Body of pancreas (tissue), 4 donors: ENCODE results near the gene FAM50A. TPM values are rescaled to one million over a fixed set of nuclear protein-coding genes. Genes with fewer than 3 reads are reported as not detected.
A peak's percentile ranks its signal among the peaks of the same experiment; 100 is the strongest.

Experiments
- ATAC-seq: fragments of 150-250 bp; one replicate; pipeline ENCODE4 v1.9.1; 2016
- DNase-seq, 4 donors: peaks; one replicate each; pipeline ENCODE4 v3.0.0-alpha.2; 2019
- H3K27ac ChIP-seq, 4 donors: fragments of 200-600 bp; sonication (generic); 1 replicate in 3 of 4; 2 replicates in 1 of 4; pipeline versions ENCODE4 v1.5.1 to v1.6.1; 2016 to 2019; ENCODE audit warnings: mild to moderate bottlenecking in 1 of 4, mixed read lengths in 1 of 4, moderate library complexity in 1 of 4
- H3K27me3 ChIP-seq, 2 donors: fragments of 200-600 bp; sonication (generic); one replicate each; pipeline ENCODE4 v1.6.0; 2016; ENCODE audit warnings: mild to moderate bottlenecking in 1 of 2
- H3K36me3 ChIP-seq, 2 donors: fragments of 200-600 bp; sonication (generic); replicated peaks in 1 of 2; 2 replicates each; pipeline ENCODE4 v1.5.1; 2016; ENCODE audit warnings: low read depth in 2 of 2; ENCODE audit not compliant: insufficient read depth in 1 of 2
- H3K4me1 ChIP-seq: fragments of 200-600 bp; sonication (generic); one replicate; pipeline ENCODE4 v1.6.0; 2016
- H3K4me3 ChIP-seq, 2 donors: fragments of 200-600 bp; sonication (generic); 1 replicate in 1 of 2; 2 replicates in 1 of 2; pipeline ENCODE4 v1.5.1; 2016 to 2019
- H3K9me3 ChIP-seq, 3 donors: fragments of 200-600 bp; sonication (generic); 1 replicate in 2 of 3; 2 replicates in 1 of 3; pipeline ENCODE4 v1.5.1; 2016
- CTCF ChIP-seq, 7 experiments: fragments of 450-650 bp in 4 of 7; fragments of 200-600 bp in 3 of 7; sonication (generic) in 3 of 7; IDR thresholded peaks; one replicate each; pipeline ENCODE4 v1.5.1; 2016 to 2019; ENCODE audit warnings: antibody characterized with exemption in 7 of 7
- POLR2A ChIP-seq, 3 donors: fragments of 450-650 bp; IDR thresholded peaks; one replicate each; pipeline ENCODE4 v1.6.1; 2016; ENCODE audit warnings: antibody characterized with exemption in 3 of 3, mild to moderate bottlenecking in 2 of 3
- WGBS, 2 donors: methylation state at CpG; one replicate each; pipeline ENCODE4 v1.1.5; 2017; 5-methylcytosine and 5-hydroxymethylcytosine counted together
- intact Hi-C: fragments of 100-400 bp; cut with DNase I; formaldehyde crosslinking; loops from one replicate; pipeline ENCODE4 v1.15.1; 2023
- total RNA-seq, 2 donors: library from RNA; depleted of rRNA; stranded (reverse); fragments of >200 nt; gene quantifications; one replicate each; pipeline ENCODE4 v1.1.0, GENCODE V29; 2016

The FAM50A gene
- total RNA-seq, 2 donors from 2014 or later = 14.5 to 48.8 TPM

GRCh38 chrX:154401918-154402621 lies 41.9 kb upstream of the FAM50A start:
- H3K27ac ChIP-seq = peak overlapping the region in 3 of 4 donors; percentile 10 to 55 (median 51)
- no peak for TF ChIP-seq POLR2A (IDR thresholded peaks at IDR 0.05)
- TF ChIP-seq CTCF (IDR thresholded peaks at IDR 0.05) = no peak
- WGBS, 2 donors = 8 to 53% methylated on average over 4 to 6 of the region's 6 CpGs
- H3K9me3 ChIP-seq = no peaks in the 10 kb centered on the region
- peaks cover 20% of the 10 kb centered on the region for H3K4me1 ChIP-seq
- H3K4me3 ChIP-seq = no peak overlapping the region
- H3K27me3 ChIP-seq = no peaks in the 10 kb centered on the region
- ATAC-seq (no peak), DNase-seq (peak in 2 of 4 donors; percentile 36 to 41)
- intact Hi-C loops = no loop called here
- H3K36me3 ChIP-seq = no peaks in the 10 kb centered on the region

GRCh38 chrX:154402622-154403127 lies 41.3 kb upstream of the FAM50A start:
- TF ChIP-seq CTCF (IDR thresholded peaks at IDR 0.05) = no peak
- TF ChIP-seq POLR2A (IDR thresholded peaks at IDR 0.05) = no peak
- DNase-seq (no peak), ATAC-seq (no peak)
- intact Hi-C loops = no loop called here
- no peaks in the 10 kb centered on the region for H3K36me3 ChIP-seq
- no peak overlapping the region for H3K4me3 ChIP-seq
- peak overlapping the region in 3 of 4 donors; percentile 10 to 55 (median 51) for H3K27ac ChIP-seq
- 56% methylated on average over 6 of the region's 19 CpGs; no CpG with 5 or more reads in 1 of the 2 donors for WGBS, 2 donors
- peaks cover 20% of the 10 kb centered on the region for H3K4me1 ChIP-seq
- H3K9me3 ChIP-seq = no peaks in the 10 kb centered on the region
- H3K27me3 ChIP-seq = no peaks in the 10 kb centered on the region

- WGBS, 2 donors = 91 to 100% methylated on average over 3 to 9 of the region's 10 CpGs
- Histone ChIP-seq H3K9me3 (no peaks in the 10 kb centered on the region), H3K36me3 (no peaks in the 10 kb centered on the region), H3K4me1 (peaks cover 20% of the 10 kb centered on the region), H3K27ac (no peak overlapping the region), H3K27me3 (no peaks in the 10 kb centered on the region), H3K4me3 (no peak overlapping the region)
- DNase-seq (no peak), ATAC-seq (no peak)
- intact Hi-C loops = no loop called here
- no peak for TF ChIP-seq CTCF (IDR thresholded peaks at IDR 0.05)
- TF ChIP-seq POLR2A (IDR thresholded peaks at IDR 0.05) = no peak
These were observed 40.7 kb upstream of the FAM50A start for GRCh38 chrX:154403192-154403591.

- no peak for TF ChIP-seq CTCF (IDR thresholded peaks at IDR 0.05)
- no peak for TF ChIP-seq POLR2A (IDR thresholded peaks at IDR 0.05)
- DNase-seq (no peak), ATAC-seq (no peak)
- H3K27ac ChIP-seq = no peak overlapping the region
- WGBS, 2 donors = 78 to 87% methylated on average over 4 of the region's 4 CpGs
- peaks cover 20% of the 10 kb centered on the region for H3K4me1 ChIP-seq
- intact Hi-C loops = no loop called here
- H3K4me3 ChIP-seq = no peak overlapping the region
- H3K27me3 ChIP-seq = no peaks in the 10 kb centered on the region
- no peaks in the 10 kb centered on the region for H3K9me3 ChIP-seq
- H3K36me3 ChIP-seq = no peaks in the 10 kb centered on the region
These were observed 40.1 kb upstream of the FAM50A start for GRCh38 chrX:154403858-154404257.
